Left renal cortex interstitium (tissue), 4 donors: Measurements from ENCODE around the gene IFFO2. TPM values are rescaled to one million over a fixed set of nuclear protein-coding genes. Genes with fewer than 3 reads are reported as not detected.

ENCODE experiments used
- DNase-seq, 4 donors: peaks; one replicate each; pipeline ENCODE4 v3.0.0-alpha.2; 2013; ENCODE audit warnings: low read depth in 4 of 4, low spot score in 2 of 4, missing footprints in 1 of 4
- polyA plus RNA-seq, 4 donors: library from polyadenylated mRNA; unstranded; fragments of 120-200 nt; gene quantifications; one replicate each; pipeline ENCODE4 v1.2.1, GENCODE V29; 2013; ENCODE audit not compliant: insufficient read length in 4 of 4

The IFFO2 gene
- polyA plus RNA-seq = 10 to 100 TPM; 23.7 to 31.0 (median 26.7) TPM

DNA sequence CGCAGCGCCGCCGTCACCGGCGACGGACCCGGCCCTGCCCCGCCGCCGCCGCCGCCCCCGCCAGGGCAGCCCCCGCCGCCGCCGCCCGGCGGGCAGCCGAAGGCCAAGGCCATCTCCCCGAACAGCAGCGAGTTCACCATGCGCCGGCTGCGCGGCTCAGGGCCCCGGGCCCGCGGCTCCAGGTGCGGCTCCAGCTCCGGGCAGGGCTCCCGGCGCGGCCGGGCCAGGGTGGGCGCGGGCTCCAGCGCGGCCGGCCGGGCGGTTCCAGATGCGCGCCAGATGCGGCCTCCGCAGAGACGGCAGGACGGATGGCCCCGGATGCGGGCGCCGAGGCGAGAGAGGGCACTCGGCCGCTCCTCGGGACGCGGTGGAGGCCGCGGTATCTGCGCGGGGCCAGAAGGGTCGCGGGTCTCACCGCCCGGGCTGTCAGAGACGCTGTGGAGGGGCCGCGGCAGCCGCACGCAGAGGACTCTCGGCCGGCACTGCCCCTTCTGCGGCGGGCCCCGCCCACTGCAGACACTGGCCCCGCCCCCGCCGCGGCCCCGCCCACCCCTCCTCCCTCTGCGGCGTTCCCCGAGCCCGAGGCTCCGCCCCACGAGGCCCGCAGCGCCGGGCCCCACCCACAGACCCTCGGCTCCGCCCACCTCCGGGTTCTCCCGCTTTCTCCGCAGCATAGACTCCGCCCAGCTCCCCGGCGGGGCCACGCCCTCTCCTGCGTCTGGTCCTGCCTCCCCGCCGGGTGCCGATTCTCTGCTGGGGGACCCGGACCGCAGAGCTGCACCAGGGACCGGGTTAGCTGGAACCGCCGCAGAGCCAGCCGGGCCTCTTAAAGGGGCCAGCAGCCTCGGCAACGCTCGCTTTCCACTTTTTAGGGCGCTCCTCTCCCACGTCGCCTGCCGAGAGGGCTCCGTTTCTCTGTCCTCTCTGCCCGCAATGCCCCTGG is at the start of gene IFFO2:
Gene IFFO2 (minus strand): TSS at position 484 of the 943 bp plus-strand sequence. CDS start 344 bp downstream, at position 140.
- peak; percentile 86 to 93 (median 90) for DNase-seq

DNA sequence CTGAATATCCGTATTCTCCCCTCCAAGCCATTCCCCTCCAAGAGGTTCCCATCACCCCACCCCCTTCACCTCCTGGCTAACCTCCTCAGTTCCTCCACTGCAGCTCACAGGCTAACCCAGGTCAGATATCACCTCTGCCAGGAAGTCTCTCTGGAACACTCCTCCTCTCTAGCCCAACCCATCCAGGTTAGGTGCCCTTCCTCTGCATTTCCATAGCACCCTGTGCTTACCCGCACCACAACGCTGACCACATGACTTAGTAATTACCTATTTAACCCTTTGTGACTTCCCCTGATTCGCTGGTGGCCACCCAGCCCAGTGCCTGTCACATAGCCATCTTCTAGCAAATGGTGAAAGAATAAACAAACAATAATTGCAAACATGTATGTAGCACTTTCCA is 49.5 kb upstream of the IFFO2 start:
- DNase-seq = no peak

DNA sequence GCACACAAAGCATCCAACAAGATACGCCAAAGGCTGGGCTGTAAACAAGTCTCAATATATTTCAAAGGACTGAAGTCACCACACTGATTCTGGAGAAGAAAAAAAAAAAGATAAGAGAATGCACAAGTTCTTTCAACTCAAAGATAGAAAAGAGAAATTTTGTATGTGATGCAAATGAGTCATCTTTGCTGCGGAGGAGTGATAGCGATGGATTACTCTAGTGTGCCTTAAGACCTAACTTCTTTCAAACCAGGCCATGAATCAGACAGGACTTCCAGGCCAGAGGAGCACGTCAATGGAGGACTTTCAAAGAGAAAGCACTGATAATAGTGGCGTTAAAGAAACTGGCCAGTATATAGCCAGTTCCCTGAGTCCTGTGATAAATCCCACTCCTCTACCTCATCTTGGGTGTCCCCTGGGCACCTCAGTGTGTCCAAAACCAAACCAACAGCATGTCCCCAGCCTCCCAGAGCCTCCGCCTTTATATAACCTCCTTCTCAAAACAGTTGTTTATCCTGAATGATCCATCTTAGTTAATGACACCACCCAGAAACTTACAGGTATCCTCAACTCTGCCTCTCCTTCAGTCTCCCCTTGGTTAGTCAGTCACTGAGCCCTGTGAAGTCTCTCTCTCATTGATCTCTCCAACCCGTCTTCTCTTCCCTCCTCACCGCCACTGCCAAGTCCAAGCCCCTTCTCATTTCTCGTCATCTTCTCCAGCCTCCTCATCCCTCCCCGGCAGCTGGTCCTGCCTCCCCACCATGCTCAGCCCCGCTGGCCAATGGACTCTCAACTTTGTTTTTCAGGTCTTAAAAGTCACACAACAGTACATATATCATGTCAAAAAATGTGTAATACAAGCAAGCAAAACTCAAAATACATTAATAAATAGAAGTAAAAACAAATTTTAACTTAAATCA is 47.2 kb upstream of the IFFO2 start:
- DNase-seq = no peak

DNA sequence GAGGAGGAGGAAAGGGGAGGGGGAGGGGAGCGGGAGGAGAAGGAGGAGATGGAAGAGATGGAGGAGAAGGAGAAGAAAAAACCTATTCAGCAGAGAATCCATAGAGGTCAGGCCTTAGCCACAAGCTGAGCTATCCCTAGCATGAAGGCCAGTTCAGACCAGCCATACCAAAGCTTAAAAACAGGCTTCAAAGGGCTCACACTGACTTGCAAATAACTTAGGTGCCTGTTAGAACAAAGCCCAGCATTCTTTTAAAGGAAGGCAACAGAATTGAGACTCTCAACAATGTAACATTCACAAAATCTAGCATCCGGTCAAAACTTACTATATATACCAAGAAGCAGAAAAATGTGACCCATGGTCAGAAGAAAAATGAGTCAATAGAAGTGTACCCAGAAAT is 43.6 kb upstream of the IFFO2 start:
- no peak for DNase-seq

DNA sequence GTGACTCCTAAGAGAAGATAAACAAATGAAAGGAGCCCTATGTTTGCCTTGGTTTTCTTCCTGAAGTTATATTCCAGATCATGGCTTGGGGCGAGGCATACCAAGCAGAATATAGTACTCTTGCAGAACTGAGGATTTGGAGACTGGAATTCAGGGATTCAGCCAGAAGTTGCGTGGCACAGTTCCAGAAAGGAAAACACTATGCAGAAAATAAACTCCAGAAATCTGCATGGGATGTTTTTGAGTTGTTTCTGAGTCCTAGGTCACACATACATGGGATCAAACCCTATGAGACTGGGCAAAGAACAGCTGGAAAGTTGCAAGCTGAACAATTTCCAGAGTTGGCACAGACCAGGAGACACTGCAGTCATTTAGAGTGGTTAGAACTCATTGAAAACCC is 42.9 kb upstream of the IFFO2 start:
- no peak for DNase-seq

DNA sequence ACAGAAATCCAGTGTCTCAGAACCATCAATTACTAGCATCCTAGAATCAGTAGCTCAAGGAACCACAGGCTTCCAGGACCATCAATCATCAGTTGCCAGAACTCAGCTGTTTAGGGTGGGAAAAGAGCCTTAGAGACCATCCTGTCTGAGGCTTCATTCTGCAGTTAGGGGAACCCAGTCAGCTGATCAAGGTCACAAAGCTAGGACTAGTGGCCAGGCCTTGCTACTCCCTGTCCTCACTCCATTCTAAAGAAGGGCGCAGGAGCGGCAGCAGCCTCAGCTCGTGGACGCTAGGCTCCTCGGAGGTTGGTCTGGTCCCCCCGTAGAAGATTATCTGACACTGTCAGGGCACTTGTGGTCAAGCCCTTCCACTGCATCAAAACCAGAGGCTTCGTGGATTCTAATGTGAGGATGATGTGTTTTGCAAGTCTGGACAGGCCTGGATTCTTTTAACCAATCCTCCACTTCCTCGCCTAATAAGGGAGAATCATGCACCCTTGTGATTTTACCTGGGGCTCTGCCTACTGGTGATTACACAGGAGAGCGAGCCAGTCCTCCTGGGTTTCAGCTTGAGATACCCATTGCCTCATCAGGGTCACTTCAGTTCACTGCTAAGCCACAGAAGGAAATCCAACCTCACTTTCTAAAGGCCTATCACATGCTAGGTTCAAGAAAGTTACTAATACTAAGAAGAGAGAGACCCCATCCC is 41.7 kb upstream of the IFFO2 start:
- no peak for DNase-seq

DNA sequence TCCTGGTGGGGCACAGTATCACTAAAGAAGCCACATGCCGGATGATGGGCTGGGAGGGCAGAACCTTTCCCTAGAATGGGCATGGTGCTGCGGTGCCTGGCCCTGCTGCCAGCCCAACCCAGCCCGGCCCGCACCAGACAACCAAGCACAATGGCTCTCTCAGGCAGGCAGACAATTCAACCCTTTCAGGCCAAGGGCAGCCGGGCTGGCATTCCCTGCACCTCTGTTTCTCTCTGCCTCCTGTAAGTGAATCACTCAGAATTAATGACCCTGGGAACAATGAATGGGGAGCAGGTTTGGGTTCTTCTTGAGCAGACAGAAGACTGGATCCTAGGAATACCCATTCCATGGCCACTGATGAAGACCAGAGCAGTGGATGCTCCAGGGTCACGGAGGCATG is 41.0 kb upstream of the IFFO2 start:
- DNase-seq = no peak

DNA sequence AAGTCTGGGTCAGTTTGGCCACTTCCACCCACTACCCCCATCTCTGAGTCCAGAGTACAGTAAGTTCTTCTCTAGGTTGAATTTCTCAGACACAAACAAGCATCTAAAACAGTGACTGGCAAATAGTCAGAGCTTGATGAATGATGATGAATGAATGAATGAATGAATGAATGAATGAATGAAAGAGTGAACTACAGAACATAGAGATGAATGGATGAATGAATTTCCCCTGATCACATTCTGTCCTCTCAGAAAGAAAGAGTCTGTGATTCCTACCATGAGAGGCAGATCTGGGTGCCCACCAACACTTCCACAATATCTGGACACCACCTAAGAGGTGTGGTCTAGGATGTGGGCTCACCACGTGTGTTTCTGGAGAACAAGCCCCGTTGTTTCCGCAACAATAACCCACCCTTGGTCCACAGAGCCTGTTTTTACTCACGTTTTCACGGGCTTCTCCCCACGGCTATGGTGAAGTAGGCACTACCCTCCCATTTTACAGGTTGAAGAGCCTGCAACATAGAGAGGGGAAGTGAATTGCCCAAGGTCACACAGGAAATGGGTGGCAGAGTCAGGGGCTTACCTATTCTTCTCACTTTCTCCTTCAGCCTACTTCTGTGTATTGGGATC is 40.2 kb upstream of the IFFO2 start:
- no peak for DNase-seq

DNA sequence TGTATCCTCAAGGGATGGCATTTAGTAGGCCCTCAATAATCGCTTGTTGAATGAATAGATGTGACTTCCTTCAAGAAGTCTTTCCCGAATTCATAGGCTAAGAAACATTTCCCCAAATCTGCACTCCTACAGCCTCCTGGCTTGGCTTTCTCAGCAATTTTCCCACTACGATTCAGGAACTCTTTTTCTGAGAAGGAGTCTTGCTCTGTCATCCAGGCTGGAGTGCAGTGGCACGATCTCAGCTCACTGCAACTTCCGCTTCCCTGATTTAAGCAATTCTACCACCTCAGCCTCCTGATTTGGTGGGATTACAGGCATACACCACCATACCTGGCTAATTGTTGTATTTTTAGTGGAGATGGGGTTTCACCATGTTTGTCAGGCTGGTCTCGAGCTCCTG is 37.9 kb upstream of the IFFO2 start:
- DNase-seq = no peak

DNA sequence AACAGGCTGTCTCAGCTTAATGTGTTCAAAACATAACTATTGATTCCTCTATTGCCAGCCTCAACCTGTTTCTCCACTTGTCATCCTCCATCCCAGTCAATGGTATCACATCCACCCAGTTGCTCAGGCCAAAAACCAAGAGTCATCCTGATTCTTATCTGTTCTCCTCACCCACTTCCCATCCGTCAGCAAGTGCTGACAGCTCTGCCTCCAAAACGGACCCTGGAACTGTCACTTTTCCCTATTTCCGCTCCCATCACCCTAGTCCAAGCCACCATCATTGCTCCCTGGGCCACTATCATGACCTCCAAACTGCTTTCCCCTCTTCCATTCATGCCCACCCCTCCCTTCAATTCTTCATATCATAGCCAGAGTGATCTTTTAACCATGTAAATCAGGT is 36.2 kb upstream of the IFFO2 start:
- DNase-seq = no peak

DNA sequence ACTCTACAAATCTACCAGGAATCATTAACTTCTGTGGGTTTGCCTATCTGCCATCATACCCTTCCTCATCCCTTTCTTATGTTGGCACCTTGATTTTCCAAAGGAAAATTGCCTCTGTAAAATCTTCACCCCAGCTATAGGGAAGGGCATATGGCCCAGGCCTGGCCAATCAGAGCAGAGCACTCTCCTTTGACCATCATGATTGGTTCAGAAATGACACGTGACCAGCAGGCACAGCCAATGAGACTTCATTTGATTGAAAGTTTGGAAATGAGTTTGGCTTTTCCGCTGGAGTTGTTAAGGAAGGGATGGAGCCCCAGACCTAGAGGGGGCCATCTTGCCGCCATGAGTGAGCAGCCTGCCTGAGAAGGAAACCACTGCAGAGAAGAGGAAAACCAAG is 35.1 kb upstream of the IFFO2 start:
- no peak for DNase-seq

DNA sequence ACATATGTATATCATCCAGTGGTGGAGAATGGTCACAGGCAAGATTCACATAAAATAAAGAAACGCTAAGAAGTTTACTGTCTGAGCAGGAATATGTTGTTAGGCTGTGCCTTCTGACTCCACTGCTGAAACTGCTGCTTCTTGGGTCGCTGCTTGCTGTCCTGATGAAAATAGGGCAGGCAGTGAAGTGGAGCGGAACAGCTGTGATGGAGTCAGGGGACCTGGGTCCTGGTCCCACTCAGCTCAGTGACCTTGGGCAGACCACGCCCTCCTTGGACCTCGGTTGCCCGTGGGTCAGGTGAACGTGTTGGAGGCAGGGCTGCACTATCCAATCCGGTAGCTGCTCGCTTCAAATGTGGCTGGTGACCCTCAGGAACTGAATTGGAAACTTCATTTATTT is 33.4 kb upstream of the IFFO2 start:
- DNase-seq = no peak

DNA sequence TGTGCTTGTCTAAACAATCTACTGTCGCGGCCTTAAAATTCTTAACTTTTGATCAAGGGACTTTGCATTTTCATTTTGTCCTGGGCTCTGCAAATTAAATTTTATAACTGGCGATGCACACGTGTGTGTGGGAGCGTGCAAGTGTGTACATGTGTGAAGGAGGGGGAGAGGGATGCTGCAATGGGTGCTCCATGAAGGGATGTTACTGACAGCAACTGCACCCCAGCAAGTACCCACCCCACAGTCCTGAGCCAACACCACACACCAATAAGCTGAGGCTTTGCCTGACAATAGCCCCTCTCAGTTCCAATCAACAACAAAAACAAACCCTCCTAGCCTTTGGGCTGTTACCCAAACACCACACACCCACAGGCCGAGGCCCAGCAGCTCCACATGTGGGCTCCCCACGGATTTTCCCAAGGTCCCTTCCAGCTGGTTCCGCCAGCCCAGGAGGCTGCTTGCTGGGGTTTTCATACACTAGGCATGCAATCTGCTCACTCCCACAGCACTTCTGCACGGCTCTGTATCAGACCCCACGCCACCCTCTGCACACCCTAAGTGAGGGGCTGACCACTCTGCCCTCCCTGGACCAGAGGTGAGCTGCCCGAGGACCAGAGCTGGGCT is 32.8 kb upstream of the IFFO2 start:
- no peak for DNase-seq

DNA sequence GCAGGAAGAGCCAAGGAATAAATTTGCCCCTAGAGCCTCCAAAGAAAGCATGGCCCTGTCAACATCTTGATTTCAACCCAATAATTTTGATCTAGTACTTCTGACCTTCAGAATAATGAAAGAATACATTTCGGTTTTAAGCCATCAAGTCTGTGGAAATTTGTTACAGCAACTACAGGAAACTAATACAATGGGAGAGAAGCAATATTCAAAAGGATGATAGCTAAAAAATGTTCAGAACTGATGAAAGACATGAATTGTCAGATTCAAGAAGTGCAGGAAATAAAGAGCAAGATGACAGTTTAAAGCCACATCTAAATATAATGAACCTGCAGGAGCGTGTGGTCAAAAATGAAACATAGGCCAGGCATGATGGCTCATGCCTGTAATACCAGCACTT is 24.8 kb upstream of the IFFO2 start:
- no peak for DNase-seq

DNA sequence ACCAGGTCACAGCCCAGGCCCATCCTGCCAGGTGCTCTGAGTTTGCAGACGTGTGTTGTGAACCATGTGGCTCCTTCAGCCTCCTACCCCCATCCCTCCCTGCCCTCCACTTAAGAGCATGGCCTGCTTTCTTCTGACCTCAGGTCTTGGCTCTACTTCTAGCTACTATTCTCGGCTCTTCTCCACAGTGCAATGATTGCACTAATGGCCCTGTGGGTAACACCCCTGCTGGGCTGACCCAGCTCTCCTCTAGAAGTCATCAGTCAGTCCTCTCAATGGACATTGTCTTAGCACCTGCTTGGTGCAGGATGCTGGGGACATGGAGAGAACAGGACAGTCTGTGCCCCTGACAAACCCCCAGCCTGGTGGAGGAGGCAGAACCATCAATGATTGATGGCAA is 22.2 kb upstream of the IFFO2 start:
- DNase-seq = no peak

DNA sequence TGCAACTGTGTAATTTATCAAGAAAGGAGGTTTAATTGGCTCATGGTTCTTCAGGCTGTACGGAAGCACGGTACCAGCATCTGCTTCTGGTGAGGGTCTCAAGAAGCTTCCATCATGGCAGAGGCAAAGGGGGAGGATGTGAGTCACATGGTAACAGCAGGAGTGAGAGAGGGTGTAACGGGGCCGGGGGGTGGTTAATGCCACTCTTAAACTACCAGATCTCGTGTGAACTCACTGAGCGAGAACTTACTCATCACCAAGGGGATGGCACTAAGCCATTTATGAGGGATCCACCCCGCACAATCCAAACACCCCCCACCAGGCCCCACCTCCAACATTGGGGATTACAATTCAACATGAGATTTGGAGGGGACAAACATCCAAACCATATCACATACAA is 21.0 kb upstream of the IFFO2 start:
- DNase-seq = no peak

DNA sequence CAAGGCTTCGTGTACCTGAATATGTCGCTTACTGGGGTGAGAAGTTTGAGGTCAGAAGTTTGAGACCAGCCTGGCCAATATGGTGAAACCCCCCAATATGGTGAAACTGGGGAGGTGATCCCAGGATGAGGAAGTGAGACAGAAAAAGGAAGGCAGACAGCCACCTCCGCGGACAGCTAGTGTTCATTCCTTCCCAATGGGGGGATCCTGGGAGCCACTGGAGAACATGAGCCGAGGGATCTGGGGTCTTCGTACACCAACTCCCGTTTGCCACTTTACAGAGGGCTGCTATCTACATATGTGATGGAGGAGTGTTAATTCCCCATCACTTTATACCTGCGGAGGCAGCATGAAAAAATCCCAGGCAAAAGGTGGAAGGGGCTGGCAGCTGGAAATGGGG is 19.6 kb upstream of the IFFO2 start:
- DNase-seq = no peak

DNA sequence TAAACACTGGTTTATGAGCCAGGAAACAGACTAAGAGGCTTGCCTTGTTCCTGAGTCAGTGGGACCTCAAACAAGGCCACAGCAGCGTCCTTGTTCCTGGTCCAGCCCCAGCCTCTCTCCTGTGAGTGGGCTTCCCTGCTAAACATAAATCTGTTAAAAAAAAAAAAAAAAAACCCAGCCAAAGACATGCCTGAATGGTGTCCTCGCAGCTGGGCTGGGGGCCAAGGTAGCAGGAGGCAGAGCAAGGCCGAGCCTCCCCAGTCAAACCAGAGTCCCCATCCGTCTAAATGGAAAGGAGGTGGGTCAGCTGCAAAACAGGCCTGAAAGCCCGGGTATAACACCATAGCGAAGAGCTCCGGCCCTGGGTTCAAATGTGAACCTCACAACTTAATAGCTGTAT is 18.1 kb upstream of the IFFO2 start:
- DNase-seq = no peak

DNA sequence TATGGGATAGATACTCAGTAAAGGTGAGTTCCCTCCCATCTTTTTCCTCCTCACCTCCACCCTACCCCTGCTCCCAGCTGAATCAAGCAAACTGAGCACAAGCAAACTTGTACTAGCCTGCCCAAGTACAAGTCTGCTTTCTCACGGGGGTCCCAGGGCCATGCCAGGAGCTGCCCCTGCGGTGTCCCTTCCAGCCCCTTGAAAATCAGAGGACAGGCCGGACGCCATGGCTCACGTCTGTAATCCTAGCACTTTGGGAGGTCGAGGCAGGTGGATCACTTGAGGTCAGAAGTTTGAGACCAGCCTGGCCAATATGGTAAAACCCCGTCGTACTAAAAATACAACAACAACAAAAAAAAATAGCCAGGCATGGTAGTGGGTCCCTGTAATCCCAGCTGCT is 17.5 kb upstream of the IFFO2 start:
- DNase-seq = no peak

DNA sequence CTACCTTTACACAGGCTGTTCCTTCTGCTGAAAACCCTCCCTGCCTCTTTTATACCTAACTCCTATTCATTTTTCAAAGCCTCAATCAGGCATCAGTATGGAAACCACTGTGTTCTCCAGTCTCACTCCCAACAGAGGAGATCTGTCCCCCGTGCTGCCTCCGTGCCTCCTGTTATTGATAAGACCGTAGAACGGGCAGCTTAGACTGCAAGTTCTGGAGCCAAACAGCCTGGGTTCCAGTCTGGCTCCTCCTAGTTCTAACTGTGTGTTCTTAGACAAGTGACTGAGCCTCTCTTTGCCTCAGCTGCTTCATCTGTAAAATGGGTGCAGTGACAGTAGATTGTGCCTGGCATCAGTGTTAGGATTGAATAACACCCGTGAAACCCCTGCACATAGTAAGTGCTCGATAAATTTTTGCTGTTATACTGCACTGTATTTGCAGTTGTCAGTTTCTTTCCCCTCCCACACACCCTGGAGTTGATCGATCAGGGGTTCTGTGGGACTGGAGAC is 17.0 kb upstream of the IFFO2 start:
- DNase-seq = no peak
